Middle frontal gyrus (tissue), 1 donor: Measurements from ENCODE around the gene WDR90.

Source experiments
- DNase-seq: peaks from one replicate; pipeline ENCODE4 v3.0.0-alpha.2; 2015; ENCODE audit warnings: low spot score; ENCODE audit errors: extremely low spot score

WDR90 gene

DNA sequence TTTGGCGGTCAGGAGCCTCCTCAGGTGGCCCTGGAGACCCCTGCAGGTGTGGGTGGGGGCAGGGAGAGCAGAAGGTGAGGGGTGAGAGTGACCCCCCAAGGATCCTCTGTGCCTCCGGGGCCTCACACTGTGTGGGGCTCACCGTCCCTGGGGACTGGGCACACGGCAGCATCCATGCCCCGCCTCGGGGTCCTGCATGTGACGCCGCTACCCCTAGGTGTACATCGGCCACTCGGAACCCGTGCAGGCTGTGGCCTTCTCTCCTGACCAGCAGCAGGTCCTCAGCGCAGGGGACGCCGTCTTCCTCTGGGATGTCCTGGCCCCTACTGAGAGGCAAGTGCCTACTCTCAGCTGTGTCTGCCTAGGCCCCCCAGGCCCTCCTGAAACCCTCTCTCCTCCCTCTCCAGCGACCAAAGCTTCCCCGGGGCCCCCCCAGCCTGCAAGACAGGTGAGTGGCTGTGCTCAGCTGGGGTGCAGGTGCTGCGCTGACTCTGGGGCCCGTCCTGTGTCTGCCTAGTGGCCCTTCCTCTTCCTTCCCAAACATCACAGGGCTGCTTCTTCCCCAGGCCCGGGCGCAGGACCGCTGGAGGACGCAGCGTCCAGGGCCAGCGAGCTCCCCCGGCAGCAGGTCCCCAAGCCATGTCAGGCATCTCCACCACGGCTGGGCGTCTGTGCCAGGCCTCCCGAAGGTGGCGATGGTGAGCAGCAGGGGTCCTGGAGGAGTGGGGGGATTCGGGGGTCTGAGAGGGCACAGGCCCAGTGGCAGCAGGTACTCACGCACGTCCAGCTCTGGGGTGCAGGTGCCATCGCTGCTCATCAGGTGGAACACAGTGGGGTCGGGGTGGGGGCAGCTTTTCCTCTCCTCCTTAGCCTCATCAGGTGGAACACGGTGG is 9.8 kb downstream of the WDR90 start:
- no peak for DNase-seq

DNA sequence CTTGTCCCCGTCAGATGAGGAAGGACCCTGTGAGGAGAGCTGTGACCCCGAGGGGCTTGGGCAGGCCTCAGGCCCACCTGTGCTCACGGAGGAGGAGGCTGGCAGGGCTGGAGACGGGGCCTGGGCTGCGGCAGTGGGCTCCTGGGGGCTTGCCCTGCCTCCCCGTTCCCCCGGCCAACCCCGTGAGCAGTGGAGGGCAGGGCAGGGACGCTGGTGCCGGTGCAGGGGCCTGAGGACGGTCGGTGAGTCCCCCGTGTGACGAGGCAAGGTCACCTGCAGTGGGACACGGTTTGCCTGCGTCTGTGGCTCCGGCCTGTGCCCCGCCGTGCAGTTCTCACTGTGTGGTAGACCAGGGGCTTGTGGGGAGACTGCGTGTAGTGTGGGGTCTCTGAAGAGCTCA is 10.5 kb downstream of the WDR90 start:
- no peak for DNase-seq

GRCh38 chr16:660132-660458 is 10.9 kb downstream of the WDR90 start:
- DNase-seq = no peak

DNA sequence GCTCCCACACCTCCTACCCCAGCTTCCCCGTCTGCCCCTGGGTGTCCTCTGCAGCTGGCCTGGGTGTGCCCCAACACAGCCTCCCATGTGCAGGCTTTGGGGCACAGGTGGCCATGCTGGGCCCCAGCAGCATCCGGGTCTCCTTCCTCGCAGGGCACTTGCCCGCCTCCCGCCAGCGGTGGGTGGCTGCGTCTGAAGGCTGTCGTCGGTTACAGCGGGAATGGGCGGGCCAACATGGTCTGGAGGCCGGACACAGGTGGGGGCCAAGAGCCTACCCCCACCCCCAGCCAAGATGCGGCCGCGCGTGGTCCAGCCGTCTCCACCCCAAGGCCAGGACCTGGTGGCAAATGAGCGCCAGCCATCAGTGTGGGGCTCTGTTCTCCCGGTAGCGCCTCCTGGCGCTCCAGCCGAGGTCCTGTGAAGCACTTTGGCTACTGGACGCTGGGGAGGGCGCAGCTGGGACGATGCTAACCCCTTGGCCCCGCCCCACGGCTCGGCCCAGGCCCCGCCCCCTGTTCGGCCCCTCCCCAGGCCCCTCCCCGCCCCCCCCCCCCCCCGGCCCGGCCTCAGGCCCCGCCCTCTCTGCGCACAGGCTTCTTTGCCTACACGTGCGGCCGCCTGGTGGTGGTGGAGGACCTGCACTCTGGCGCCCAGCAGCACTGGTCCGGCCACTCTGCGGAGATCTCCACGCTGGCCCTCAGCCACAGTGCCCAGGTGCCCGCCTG is 11.5 kb downstream of the WDR90 start:
- DNase-seq = peak; percentile 44

DNA sequence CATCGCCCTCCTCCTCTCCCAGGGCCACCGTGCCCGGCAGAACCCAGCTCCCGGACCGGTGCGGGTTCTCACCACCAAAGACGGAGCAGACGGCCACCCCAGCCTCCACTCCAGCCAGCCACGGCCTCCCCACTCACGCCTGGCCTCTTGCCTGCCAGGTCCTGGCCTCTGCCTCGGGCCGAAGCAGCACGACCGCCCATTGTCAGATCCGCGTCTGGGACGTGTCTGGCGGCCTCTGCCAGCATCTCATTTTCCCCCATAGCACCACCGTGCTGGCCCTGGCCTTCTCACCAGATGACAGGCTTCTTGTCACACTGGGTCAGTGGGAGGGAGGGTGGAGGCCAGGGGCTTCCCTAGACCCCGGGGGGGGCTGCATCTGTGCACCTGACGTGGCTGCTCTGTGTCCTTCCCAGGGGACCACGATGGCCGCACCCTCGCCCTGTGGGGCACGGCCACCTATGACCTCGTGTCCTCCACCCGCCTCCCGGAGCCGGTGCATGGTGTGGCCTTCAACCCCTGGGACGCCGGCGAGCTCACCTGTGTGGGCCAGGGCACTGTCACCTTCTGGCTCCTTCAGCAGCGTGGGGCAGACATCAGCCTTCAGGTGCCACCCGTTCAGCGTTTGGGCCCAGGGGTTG is 12.1 kb downstream of the WDR90 start:
- DNase-seq = no peak

DNA sequence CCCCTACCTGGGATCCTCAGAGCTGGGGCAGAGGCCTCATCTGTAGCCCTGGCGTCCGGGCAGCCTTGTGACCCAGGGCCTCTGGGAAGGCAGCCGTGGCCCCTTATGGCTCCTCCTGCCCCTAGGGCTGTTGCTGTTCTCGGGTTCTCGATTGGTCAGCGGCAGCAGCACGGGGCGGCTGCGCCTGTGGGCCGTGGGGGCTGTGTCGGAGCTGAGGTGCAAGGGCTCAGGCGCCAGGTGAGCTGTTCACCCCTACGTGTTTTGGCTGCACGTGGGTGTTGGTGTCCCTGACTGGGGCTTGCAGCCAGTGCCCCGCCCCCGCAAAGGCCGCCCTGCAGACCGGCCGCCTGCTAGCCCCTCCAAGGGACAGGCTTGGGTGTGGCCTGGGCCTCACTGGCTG is 12.9 kb downstream of the WDR90 start:
- DNase-seq = no peak

DNA sequence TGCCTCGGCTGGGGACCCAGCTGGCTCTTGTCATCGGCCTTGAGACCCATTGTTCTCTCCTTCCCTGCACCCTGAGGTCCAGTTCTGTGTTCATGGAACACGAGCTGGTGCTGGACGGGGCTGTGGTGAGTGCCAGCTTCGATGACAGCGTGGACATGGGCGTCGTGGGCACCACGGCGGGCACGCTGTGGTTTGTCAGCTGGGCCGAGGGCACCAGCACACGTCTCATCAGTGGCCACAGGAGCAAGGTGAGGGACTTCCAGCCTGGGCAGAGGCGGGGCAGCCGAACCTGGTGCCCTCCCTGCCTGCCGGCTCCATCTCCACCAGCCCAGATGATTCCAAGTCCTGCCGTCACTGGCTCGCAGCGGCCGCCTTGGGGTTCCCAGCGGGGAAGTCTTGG is 13.4 kb downstream of the WDR90 start:
- DNase-seq = no peak

DNA sequence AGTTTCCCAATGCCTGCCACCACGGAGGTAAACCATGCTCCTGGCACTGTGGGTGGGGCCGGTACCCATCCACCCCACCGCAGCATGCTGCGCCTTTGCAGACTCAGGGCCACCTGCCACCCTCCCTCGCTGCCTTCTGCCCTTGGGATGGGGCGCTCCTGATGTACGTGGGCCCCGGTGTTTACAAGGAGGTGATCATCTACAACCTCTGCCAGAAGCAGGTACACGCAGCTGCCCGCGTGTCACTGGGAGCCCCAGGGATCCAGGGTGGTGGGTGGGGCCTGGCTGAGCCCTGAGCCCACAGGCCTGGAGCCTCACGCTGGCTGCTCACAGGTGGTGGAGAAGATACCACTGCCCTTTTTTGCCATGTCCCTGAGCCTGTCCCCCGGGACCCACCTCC is 17.4 kb downstream of the WDR90 start:
- DNase-seq = no peak

GRCh38 chr16:667113-667779 is 18.1 kb downstream of the WDR90 start:
- no peak for DNase-seq

- peak; percentile 90 for DNase-seq
These were observed 18.8 kb downstream of the WDR90 start, which contains the start of gene RHOT2 for GRCh38 chr16:667780-668518. RHOT2 (plus strand) TSS chr16:668132; CDS start chr16:668200, 68 bp downstream.

GRCh38 chr16:668519-669171 is 19.5 kb downstream of the WDR90 start:
- no peak for DNase-seq

- no peak for DNase-seq
These were observed 20.5 kb downstream of the WDR90 start for GRCh38 chr16:669666-670065.

DNA sequence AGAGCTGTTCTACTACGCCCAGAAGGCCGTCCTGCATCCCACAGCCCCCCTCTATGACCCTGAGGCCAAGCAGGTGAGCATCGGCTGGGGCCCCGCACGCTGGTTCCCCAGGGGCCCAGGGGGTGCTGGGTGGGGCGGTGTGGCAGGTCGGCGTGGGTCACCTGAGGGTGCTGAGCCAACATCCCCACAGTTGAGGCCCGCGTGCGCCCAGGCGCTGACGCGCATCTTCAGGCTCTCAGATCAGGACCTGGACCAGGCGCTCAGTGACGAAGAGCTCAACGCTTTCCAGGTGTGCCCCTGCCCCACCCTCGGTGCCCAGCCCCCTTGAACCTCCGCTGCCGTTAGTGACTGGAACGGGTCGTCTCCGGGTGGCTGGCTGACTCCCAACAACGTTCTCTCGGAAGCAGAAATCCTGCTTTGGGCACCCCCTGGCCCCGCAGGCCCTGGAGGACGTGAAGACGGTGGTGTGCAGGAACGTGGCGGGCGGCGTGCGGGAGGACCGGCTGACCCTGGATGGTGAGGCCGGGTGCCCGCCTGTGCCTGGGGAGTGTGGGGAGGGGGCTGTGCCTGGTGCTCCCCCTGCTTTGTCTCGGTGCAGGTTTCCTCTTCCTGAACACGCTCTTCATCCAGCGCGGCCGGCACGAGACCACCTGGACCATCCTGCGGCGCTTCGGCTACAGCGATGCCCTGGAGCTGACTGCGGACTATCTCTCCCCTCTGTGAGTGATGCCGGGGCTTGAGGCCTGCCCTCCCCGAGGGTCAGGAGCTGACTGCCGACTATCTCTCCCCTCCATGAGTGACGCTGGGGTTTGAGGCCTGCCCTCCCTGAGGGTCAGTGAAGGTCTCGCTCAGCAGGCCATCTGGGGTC is 21.6 kb downstream of the WDR90 start:
- DNase-seq = no peak

GRCh38 chr16:671353-672131 is 22.4 kb downstream of the WDR90 start:
- no peak for DNase-seq

- DNase-seq = no peak
These were observed 23.2 kb downstream of the WDR90 start for GRCh38 chr16:672371-672770.

DNA sequence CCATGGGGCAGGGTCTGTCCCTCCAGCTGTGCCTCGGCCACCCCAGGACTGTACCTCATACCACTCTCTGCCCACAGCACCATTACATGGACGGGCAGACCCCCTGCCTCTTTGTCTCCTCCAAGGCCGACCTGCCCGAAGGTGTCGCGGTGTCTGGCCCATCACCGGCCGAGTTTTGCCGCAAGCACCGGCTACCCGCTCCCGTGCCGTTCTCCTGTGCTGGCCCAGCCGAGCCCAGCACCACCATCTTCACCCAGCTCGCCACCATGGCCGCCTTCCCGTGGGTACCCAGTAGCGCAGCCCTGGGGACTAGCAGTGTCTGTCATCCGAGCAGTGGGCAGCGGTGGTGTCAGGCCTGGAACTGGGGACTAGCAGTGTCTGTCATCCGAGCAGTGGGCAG is 23.7 kb downstream of the WDR90 start:
- no peak for DNase-seq

DNA sequence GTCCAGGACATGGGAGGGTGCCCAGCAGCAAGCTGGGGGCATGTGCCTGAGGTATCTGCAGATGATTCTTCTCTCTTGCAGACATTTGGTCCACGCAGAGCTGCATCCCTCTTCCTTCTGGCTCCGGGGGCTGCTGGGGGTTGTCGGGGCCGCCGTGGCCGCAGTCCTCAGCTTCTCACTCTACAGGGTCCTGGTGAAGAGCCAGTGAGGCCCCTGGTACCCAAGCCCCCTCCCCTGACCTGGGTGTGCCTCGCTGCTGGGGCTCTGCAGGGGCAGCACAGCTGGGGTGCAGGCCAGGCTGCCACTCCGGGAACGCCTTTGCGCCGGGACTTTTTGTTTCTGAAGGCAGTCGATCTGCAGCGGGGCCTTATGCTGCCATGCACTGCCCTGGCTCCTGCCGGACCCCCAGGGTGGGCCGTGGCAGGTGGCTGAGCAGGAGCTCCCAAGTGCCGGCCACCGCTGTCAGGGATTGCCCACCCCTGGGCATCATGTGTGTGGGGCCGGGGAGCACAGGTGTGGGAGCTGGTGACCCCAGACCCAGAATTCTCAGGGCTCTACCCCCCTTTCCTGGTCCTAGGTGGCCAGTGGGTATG is 24.3 kb downstream of the WDR90 start:
- DNase-seq = no peak

DNA sequence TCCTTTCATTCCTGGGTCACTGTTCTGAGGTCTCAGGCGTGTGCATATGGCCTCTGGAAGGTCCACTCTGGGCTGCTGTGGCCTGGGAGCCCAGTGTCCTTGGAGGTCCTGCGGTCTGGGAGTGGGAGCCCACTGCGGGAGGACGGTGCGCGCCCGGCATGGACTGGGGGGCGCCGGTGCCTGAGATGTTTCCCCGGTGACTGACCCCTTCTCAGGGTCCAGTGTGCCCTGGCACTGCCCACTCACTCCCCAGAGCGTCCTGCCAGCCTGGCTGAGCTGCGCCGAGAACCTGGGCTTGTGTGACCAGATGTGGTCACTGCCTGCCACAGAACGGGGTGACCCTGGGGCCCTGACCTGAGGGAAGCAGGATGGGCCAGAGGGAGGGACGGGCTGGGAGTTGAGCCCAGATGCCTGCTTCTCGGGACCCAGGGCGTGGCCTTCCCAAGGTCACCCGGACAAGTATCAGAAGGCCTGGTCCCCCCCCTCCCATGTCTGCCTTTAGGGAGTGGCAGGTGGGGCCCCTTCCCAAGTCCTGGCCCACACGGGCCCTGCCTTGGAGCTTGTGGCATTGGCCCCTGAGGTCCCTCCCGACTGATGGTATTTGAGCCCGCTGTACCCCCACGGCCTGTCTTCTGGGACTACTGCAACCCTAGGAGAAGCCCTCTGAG is 25.2 kb downstream of the WDR90 start:
- no peak for DNase-seq
